Peyer's patch (tissue), 4 donors: Measurements from ENCODE around the gene SRSF1.

Experiments used
- POLR2A ChIP-seq, 2 donors: fragments of 450-650 bp; IDR thresholded peaks; one replicate each; pipeline ENCODE4 v1.5.1; 2017; ENCODE audit warnings: antibody characterized with exemption in 2 of 2, mild to moderate bottlenecking in 2 of 2, moderate library complexity in 2 of 2
- TF ChIP-seq, protein P1 (sequence below), 6 experiments: fragments of 450-650 bp in 4 of 6; fragments of 200-600 bp in 2 of 6; sonication (generic) in 1 of 6; IDR thresholded peaks; one replicate each; pipeline ENCODE4 v1.5.1; 2017 to 2019; ENCODE audit warnings: antibody characterized with exemption in 6 of 6, mild to moderate bottlenecking in 3 of 6, moderate library complexity in 1 of 6

DNA sequence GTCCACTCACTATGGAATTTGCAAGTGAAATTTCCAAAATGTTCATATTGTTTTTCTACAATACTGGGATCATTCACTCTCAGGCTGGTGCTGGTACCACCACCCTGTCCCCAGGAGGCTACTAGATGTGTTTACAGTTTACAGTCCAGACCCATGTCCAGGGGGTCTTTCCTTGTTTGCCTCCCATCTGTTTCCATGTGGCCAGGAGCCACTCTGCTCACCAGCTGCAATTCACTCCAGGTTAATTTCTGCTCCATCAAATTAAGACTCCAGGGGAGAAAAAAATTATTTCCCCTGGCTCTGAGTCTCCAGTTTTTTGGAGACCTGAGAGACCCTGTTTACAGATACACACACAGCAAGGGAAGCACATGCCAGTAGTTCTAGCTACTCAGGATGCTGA, 12.5 kb upstream of the SRSF1 start:
- TF ChIP-seq, protein P1, sequence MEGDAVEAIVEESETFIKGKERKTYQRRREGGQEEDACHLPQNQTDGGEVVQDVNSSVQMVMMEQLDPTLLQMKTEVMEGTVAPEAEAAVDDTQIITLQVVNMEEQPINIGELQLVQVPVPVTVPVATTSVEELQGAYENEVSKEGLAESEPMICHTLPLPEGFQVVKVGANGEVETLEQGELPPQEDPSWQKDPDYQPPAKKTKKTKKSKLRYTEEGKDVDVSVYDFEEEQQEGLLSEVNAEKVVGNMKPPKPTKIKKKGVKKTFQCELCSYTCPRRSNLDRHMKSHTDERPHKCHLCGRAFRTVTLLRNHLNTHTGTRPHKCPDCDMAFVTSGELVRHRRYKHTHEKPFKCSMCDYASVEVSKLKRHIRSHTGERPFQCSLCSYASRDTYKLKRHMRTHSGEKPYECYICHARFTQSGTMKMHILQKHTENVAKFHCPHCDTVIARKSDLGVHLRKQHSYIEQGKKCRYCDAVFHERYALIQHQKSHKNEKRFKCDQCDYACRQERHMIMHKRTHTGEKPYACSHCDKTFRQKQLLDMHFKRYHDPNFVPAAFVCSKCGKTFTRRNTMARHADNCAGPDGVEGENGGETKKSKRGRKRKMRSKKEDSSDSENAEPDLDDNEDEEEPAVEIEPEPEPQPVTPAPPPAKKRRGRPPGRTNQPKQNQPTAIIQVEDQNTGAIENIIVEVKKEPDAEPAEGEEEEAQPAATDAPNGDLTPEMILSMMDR (IDR thresholded peaks at IDR 0.05), result no peak
- TF ChIP-seq POLR2A (IDR thresholded peaks at IDR 0.05), result no peak
